RWPE2 (cell line): Measurements from ENCODE around the gene ADPRM.

Source experiments
- ATAC-seq: fragments of 200-7000 bp; cut with Tn5 transposase; 3 replicates; pipeline ENCODE4 v1.9.1; 2021; ENCODE audit warnings: low read depth
- DNase-seq: peaks from one replicate; pipeline ENCODE4 v3.0.0-alpha.2; 2020; ENCODE audit warnings: low spot score
- H3K27ac ChIP-seq: fragments of 450-650 bp; 2 replicates; pipeline ENCODE4 v1.5.1; 2017; ENCODE audit warnings: mild to moderate bottlenecking; ENCODE audit not compliant: poor library complexity, severe bottlenecking
- H3K27me3 ChIP-seq: fragments of 250-450 bp; sonication (Bioruptor Pico); 2 replicates; pipeline ENCODE4 v1.5.1; 2021; ENCODE audit warnings: mild to moderate bottlenecking, moderate library complexity; ENCODE audit not compliant: insufficient read depth, poor library complexity, severe bottlenecking
- H3K36me3 ChIP-seq: fragments of 250-450 bp; sonication (Bioruptor Pico); 2 replicates; pipeline ENCODE4 v1.5.1; 2020; ENCODE audit warnings: low read depth, mild to moderate bottlenecking, moderate library complexity
- H3K4me1 ChIP-seq: fragments of 250-450 bp; sonication (Bioruptor Pico); 2 replicates; pipeline ENCODE4 v1.5.1; 2021; ENCODE audit warnings: mild to moderate bottlenecking, moderate library complexity; ENCODE audit not compliant: insufficient read depth, poor library complexity, severe bottlenecking
- H3K4me3 ChIP-seq: fragments of 250-450 bp; sonication (Bioruptor Pico); 2 replicates; pipeline ENCODE4 v1.5.1; 2021; ENCODE audit warnings: mild to moderate bottlenecking, moderate library complexity; ENCODE audit not compliant: severe bottlenecking
- H3K9me3 ChIP-seq: fragments of 250-450 bp; sonication (Bioruptor Pico); 2 replicates; pipeline ENCODE4 v1.5.1; 2021; ENCODE audit warnings: mild to moderate bottlenecking, moderate library complexity; ENCODE audit not compliant: severe bottlenecking
- CTCF ChIP-seq: fragments of 450-650 bp; IDR thresholded peaks from one replicate; pipeline ENCODE4 v1.5.1; 2017; ENCODE audit warnings: mild to moderate bottlenecking, moderate library complexity; ENCODE audit not compliant: poor library complexity, severe bottlenecking

Gene ADPRM

GRCh38 chr17:10756185-10756584, 58.8 kb downstream of the ADPRM start:
- Histone ChIP-seq H3K27ac (no peak overlapping the region), H3K4me3 (no peak overlapping the region), H3K4me1 (no peaks in the 10 kb centered on the region), H3K9me3 (no peaks in the 10 kb centered on the region), H3K27me3 (no peaks in the 10 kb centered on the region), H3K36me3 (no peaks in the 10 kb centered on the region)
- TF ChIP-seq CTCF, result no peak
- DNase-seq (no peak), ATAC-seq (no peak)

- H3K27me3 ChIP-seq, result no peaks in the 10 kb centered on the region
Measured at GRCh38 chr17:10756619-10757018, 59.2 kb downstream of the ADPRM start.

GRCh38 chr17:10757067-10757466, 59.7 kb downstream of the ADPRM start:
- no peak for TF ChIP-seq CTCF
- no peak for DNase-seq
- no peaks in the 10 kb centered on the region for H3K27me3 ChIP-seq
- H3K9me3 ChIP-seq, result no peaks in the 10 kb centered on the region
- no peak overlapping the region for H3K27ac ChIP-seq
- ATAC-seq, result no peak
- no peak overlapping the region for H3K4me3 ChIP-seq
- no peaks in the 10 kb centered on the region for H3K4me1 ChIP-seq
- H3K36me3 ChIP-seq, result no peaks in the 10 kb centered on the region

More at GRCh38 chr17:10756619-10757018, 59.2 kb downstream of the ADPRM start:
- DNase-seq (no peak), ATAC-seq (no peak)
- TF ChIP-seq CTCF, result no peak
- Histone ChIP-seq H3K27ac (no peak overlapping the region), H3K4me1 (no peaks in the 10 kb centered on the region), H3K4me3 (no peak overlapping the region), H3K9me3 (no peaks in the 10 kb centered on the region), H3K36me3 (no peaks in the 10 kb centered on the region)

- DNase-seq, result no peak
- TF ChIP-seq CTCF, result no peak
- no peaks in the 10 kb centered on the region for H3K9me3 ChIP-seq
- H3K4me1 ChIP-seq, result no peaks in the 10 kb centered on the region
- H3K4me3 ChIP-seq, result no peak overlapping the region
- no peak for ATAC-seq
- H3K36me3 ChIP-seq, result no peaks in the 10 kb centered on the region
- no peak overlapping the region for H3K27ac ChIP-seq
- H3K27me3 ChIP-seq, result no peaks in the 10 kb centered on the region
Measured at GRCh38 chr17:10757647-10758046, 60.3 kb downstream of the ADPRM start.

GRCh38 chr17:10758062-10758461, 60.7 kb downstream of the ADPRM start:
- no peak for TF ChIP-seq CTCF
- Histone ChIP-seq H3K4me3 (no peak overlapping the region), H3K27ac (no peak overlapping the region), H3K27me3 (no peaks in the 10 kb centered on the region), H3K36me3 (no peaks in the 10 kb centered on the region), H3K4me1 (no peaks in the 10 kb centered on the region), H3K9me3 (no peaks in the 10 kb centered on the region)
- ATAC-seq (no peak), DNase-seq (no peak)
